Chondrocyte (in vitro differentiated cells): Measurements from ENCODE around the gene DGKI. TPM values are rescaled to one million over a fixed set of nuclear protein-coding genes. Genes with fewer than 3 reads are reported as not detected.

Source experiments
- DNase-seq: peaks from one replicate; pipeline ENCODE4 v3.0.0; 2021; ENCODE audit warnings: mixed read lengths, low spot score
- H3K27ac Mint-ChIP-seq: one replicate; pipeline ENCODE4 v1.8.0; 2021; ENCODE audit warnings: mild to moderate bottlenecking, moderate library complexity, mixed read lengths; ENCODE audit not compliant: unreplicated experiment
- H3K27me3 Mint-ChIP-seq: 2 replicates; pipeline ENCODE4 v1.8.0; 2021; ENCODE audit warnings: low read depth, mixed read lengths
- H3K36me3 Mint-ChIP-seq: 2 replicates; pipeline ENCODE4 v1.8.0; 2021; ENCODE audit warnings: low read depth, mixed read lengths
- H3K4me1 Mint-ChIP-seq: 2 replicates; pipeline ENCODE4 v1.8.0; 2021; ENCODE audit warnings: low read depth, mild to moderate bottlenecking, mixed read lengths
- H3K4me3 Mint-ChIP-seq: one replicate; pipeline ENCODE4 v1.8.0; 2021; ENCODE audit warnings: mild to moderate bottlenecking, moderate library complexity, mixed read lengths; ENCODE audit not compliant: unreplicated experiment
- H3K9me3 Mint-ChIP-seq: 2 replicates; pipeline ENCODE4 v1.8.0; 2021; ENCODE audit warnings: low read depth, mixed read lengths
- CTCF ChIP-seq: fragments of 200-600 bp; sonication (generic); IDR thresholded peaks from 2 replicates; pipeline ENCODE4 v1.5.0; 2021; ENCODE audit warnings: antibody characterized with exemption, mild to moderate bottlenecking, moderate library complexity
- total RNA-seq: library from RNA; stranded (reverse); gene quantifications from 3 replicates; pipeline ENCODE4 v1.2.1, GENCODE V29; 2021

DGKI gene
- total RNA-seq, 1 donor from 2014 or later, result 15.3 TPM

GRCh38 chr7:137890449-137890921 lies 43.7 kb upstream of the DGKI start:
- peak overlapping the region; percentile 82 for H3K27ac Mint-ChIP-seq
- no peak for DNase-seq
- no peak overlapping the region for H3K4me3 Mint-ChIP-seq
- H3K27me3 Mint-ChIP-seq, result no peaks in the 10 kb centered on the region
- H3K36me3 Mint-ChIP-seq, result peaks cover 44% of the 10 kb centered on the region
- TF ChIP-seq CTCF, result no peak
- H3K9me3 Mint-ChIP-seq, result no peaks in the 10 kb centered on the region
- peaks cover 66% of the 10 kb centered on the region for H3K4me1 Mint-ChIP-seq

- no peaks in the 10 kb centered on the region for H3K9me3 Mint-ChIP-seq
- peak overlapping the region; percentile 14 for H3K27ac Mint-ChIP-seq
- no peak overlapping the region for H3K4me3 Mint-ChIP-seq
- peaks cover 68% of the 10 kb centered on the region for H3K4me1 Mint-ChIP-seq
- no peaks in the 10 kb centered on the region for H3K27me3 Mint-ChIP-seq
- peaks cover 40% of the 10 kb centered on the region for H3K36me3 Mint-ChIP-seq
- DNase-seq, result no peak
- no peak for TF ChIP-seq CTCF
Measured at GRCh38 chr7:137888241-137888640, 41.5 kb upstream of the DGKI start.

GRCh38 chr7:137886746-137887145 lies 40.0 kb upstream of the DGKI start:
- Mint-ChIP-seq H3K27me3 (no peaks in the 10 kb centered on the region), H3K27ac (peak overlapping the region; percentile 54), H3K4me1 (peaks cover 78% of the 10 kb centered on the region), H3K36me3 (peaks cover 43% of the 10 kb centered on the region), H3K4me3 (no peak overlapping the region), H3K9me3 (peaks cover 4% of the 10 kb centered on the region)
- no peak for TF ChIP-seq CTCF
- no peak for DNase-seq

GRCh38 chr7:137886281-137886680 lies 39.5 kb upstream of the DGKI start:
- Mint-ChIP-seq H3K27ac (peak overlapping the region; percentile 54), H3K4me1 (peaks cover 77% of the 10 kb centered on the region), H3K36me3 (peaks cover 46% of the 10 kb centered on the region), H3K27me3 (no peaks in the 10 kb centered on the region), H3K4me3 (no peak overlapping the region), H3K9me3 (peaks cover 7% of the 10 kb centered on the region)
- TF ChIP-seq CTCF, result no peak
- DNase-seq, result no peak

- no peak for TF ChIP-seq CTCF
- H3K4me3 Mint-ChIP-seq, result no peak overlapping the region
- H3K36me3 Mint-ChIP-seq, result peaks cover 43% of the 10 kb centered on the region
- peak overlapping the region; percentile 54 for H3K27ac Mint-ChIP-seq
- DNase-seq, result no peak
- peaks cover 75% of the 10 kb centered on the region for H3K4me1 Mint-ChIP-seq
- H3K27me3 Mint-ChIP-seq, result no peaks in the 10 kb centered on the region
- peaks cover 7% of the 10 kb centered on the region for H3K9me3 Mint-ChIP-seq
Measured at GRCh38 chr7:137885678-137886077, 38.9 kb upstream of the DGKI start.
